Activated T-cell treated with anti-CD3 and anti-CD28 coated beads, Interleukin-2, amount 50 U/mL, for 4 hours (primary cell): ENCODE results near the gene ARHGAP45. TPM values are rescaled to one million over a fixed set of nuclear protein-coding genes. Genes with fewer than 3 reads are reported as not detected.
"Not testable (repeated sequence)": the region's sequence is repeated elsewhere in the genome, so short reads cannot be mapped to it uniquely, and the experiment has no call there.

Experiments
- ATAC-seq, 2 donors: fragments of 200-7000 bp; cut with Tn5 transposase; one replicate each; pipeline ENCODE4 v1.10.0; 2021
- DNase-seq: peaks from one replicate; pipeline ENCODE4 v3.0.0-alpha.2; 2020
- H3K27me3 Mint-ChIP-seq: one replicate; pipeline ENCODE4 v1.8.0; 2021; ENCODE audit warnings: low read depth, mixed read lengths
- H3K36me3 Mint-ChIP-seq: one replicate; pipeline ENCODE4 v1.8.0; 2022; ENCODE audit warnings: mixed read lengths; ENCODE audit not compliant: insufficient read depth
- H3K4me1 Mint-ChIP-seq: one replicate; pipeline ENCODE4 v1.8.0; 2021; ENCODE audit warnings: low read depth, mixed read lengths
- H3K4me3 Mint-ChIP-seq: one replicate; pipeline ENCODE4 v1.8.0; 2021; ENCODE audit warnings: mild to moderate bottlenecking, moderate library complexity, mixed read lengths
- H3K9me3 Mint-ChIP-seq: one replicate; pipeline ENCODE4 v1.8.0; 2021; ENCODE audit warnings: mixed read lengths
- total RNA-seq, 3 donors: library from RNA; stranded (reverse); gene quantifications; one replicate each; pipeline ENCODE4 v1.2.1, GENCODE V29; 2021

The ARHGAP45 gene
- total RNA-seq, 3 donors from 2014 or later = 128 to 133 (median 133) TPM

- Mint-ChIP-seq H3K27me3 (no peaks in the 10 kb centered on the region), H3K4me1 (peaks cover 1% of the 10 kb centered on the region)
- ATAC-seq = no peak
Observed at GRCh38 chr19:1111641-1112267, 44.8 kb downstream of the ARHGAP45 start.

GRCh38 chr19:1112268-1113029 lies 45.5 kb downstream of the ARHGAP45 start:
- peaks cover 2% of the 10 kb centered on the region for H3K36me3 Mint-ChIP-seq
- no peak for DNase-seq
- no peaks in the 10 kb centered on the region for H3K4me1 Mint-ChIP-seq

More at GRCh38 chr19:1111641-1112267, 44.8 kb downstream of the ARHGAP45 start:
- H3K4me3 Mint-ChIP-seq = no peak overlapping the region
- DNase-seq = no peak
- H3K9me3 Mint-ChIP-seq = no peaks in the 10 kb centered on the region
- H3K36me3 Mint-ChIP-seq = peaks cover 2% of the 10 kb centered on the region

DNA sequence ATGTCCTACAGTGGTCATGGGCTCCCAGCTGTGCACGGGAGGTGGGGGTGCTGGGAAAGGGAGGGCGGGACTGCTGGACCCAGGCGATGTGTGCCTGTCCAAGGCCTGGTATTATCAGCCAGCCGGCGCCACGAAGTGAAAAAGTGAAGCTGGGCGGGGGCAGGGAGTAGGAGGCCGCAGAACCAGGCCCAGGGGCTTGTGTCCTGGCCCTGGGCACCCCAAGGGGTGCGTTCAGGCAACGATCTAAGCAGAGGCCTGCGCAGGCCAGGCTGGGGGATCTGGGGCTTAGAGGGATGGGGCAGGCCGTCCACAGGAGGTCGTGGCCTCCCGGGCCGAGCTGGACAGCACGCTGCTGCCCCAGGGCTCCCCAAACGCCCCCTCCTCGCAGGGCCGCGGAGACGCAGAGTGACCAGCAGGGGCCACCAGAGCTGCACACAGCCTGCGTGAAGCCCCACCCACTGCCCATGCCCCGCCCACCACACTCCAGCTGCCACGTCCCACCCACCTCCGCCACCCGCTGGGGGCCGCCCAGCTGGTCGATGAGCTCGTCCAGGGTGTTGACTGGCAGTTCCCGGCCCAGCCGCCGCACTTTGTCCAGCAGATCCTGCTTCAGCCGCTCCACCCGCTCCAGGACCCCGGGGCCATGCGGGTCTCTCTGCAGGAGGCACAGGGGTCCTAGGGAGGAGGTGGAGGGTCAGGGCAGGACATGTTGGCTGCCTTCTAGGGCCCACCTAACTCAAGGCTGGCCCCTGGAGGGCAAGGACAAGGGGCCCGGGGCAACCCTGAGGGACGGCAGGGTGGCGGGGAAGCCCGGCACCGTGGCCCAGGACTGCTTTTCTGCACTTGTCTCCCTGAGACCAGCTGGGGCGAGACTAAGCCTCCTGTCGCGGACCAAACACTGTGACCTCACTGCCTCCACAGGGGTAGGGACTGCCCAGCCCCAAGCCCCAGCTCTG lies 46.3 kb downstream of the ARHGAP45 start:
- peak; percentile 74 to 80 for ATAC-seq
- H3K4me3 Mint-ChIP-seq = no peak overlapping the region
- H3K9me3 Mint-ChIP-seq = no peaks in the 10 kb centered on the region
- H3K4me1 Mint-ChIP-seq = no peaks in the 10 kb centered on the region
- peak; percentile 84 for DNase-seq
- peaks cover 7% of the 10 kb centered on the region for H3K36me3 Mint-ChIP-seq
- no peaks in the 10 kb centered on the region for H3K27me3 Mint-ChIP-seq

More at GRCh38 chr19:1112268-1113029, 45.5 kb downstream of the ARHGAP45 start:
- H3K4me3 Mint-ChIP-seq = no peak overlapping the region
- no peaks in the 10 kb centered on the region for H3K27me3 Mint-ChIP-seq
- no peak for ATAC-seq
- no peaks in the 10 kb centered on the region for H3K9me3 Mint-ChIP-seq

- Mint-ChIP-seq H3K4me3 (no peak overlapping the region), H3K9me3 (no peaks in the 10 kb centered on the region), H3K36me3 (peaks cover 8% of the 10 kb centered on the region), H3K27me3 (no peaks in the 10 kb centered on the region), H3K4me1 (no peaks in the 10 kb centered on the region)
- DNase-seq (no peak), ATAC-seq (no peak)
Observed at GRCh38 chr19:1113986-1114483, 47.1 kb downstream of the ARHGAP45 start.

GRCh38 chr19:1114728-1115127 lies 47.8 kb downstream of the ARHGAP45 start:
- H3K36me3 Mint-ChIP-seq, H3K4me3 Mint-ChIP-seq, H3K4me1 Mint-ChIP-seq, ATAC-seq, H3K9me3 Mint-ChIP-seq, DNase-seq, H3K27me3 Mint-ChIP-seq: not testable (repeated sequence)

- Mint-ChIP-seq H3K27me3 (no peaks in the 10 kb centered on the region), H3K36me3 (peaks cover 7% of the 10 kb centered on the region), H3K4me3 (no peak overlapping the region), H3K4me1 (no peaks in the 10 kb centered on the region), H3K9me3 (no peaks in the 10 kb centered on the region)
- ATAC-seq (no peak), DNase-seq (no peak)
Observed at GRCh38 chr19:1115646-1116420, 48.9 kb downstream of the ARHGAP45 start.

GRCh38 chr19:1116726-1117581 lies 50.0 kb downstream of the ARHGAP45 start:
- Mint-ChIP-seq H3K4me3 (no peak overlapping the region), H3K9me3 (no peaks in the 10 kb centered on the region), H3K27me3 (no peaks in the 10 kb centered on the region), H3K36me3 (peaks cover 12% of the 10 kb centered on the region), H3K4me1 (no peaks in the 10 kb centered on the region)
- ATAC-seq (no peak), DNase-seq (no peak)

GRCh38 chr19:1117654-1118053 lies 50.7 kb downstream of the ARHGAP45 start:
- Mint-ChIP-seq H3K36me3 (peaks cover 12% of the 10 kb centered on the region), H3K27me3 (no peaks in the 10 kb centered on the region), H3K4me1 (no peaks in the 10 kb centered on the region), H3K4me3 (no peak overlapping the region), H3K9me3 (no peaks in the 10 kb centered on the region)
- ATAC-seq = no peak
- no peak for DNase-seq

GRCh38 chr19:1118999-1119398 lies 52.0 kb downstream of the ARHGAP45 start:
- H3K4me3 Mint-ChIP-seq = no peak overlapping the region
- H3K27me3 Mint-ChIP-seq = no peaks in the 10 kb centered on the region
- DNase-seq (no peak), ATAC-seq (no peak)
- no peaks in the 10 kb centered on the region for H3K9me3 Mint-ChIP-seq
- H3K4me1 Mint-ChIP-seq = peaks cover 2% of the 10 kb centered on the region
- H3K36me3 Mint-ChIP-seq = peaks cover 15% of the 10 kb centered on the region

DNA sequence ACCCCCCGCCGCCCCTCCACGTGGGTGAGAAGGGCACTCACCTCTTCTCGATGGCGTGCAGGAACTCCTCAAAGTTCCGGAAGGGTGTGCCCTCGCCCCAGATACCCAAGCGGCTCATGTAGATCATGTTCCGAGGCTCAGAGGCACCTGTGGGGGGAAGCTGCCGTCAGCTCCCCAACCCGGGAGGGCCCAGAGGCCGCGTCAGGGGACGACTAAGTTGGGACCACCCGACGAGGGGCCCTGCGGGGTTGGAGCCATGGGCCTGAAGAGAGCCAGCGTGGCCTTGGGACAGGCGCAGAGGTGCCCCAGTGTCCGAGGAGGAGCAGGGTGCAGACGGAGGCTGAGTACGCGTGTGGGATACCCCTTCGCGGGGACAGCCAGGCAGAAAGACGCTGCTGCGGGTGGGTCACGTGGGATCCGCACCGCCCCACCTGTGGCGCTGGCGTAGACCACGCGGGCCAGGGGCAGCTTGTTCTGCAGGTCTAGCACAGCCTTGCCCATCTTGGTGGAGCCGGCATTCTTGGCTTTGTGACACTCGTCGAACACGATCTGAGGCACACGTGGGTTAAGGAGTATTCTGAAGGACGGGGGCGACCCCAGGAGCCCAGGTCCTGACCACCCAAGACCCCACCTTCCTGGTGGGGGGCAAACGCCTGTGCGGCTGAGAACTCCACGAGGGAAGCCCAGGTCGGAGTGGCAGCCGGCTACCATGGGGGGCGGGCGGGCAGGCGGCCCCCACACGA lies 52.7 kb downstream of the ARHGAP45 start:
- Mint-ChIP-seq H3K27me3 (no peaks in the 10 kb centered on the region), H3K4me1 (peaks cover 2% of the 10 kb centered on the region), H3K9me3 (no peaks in the 10 kb centered on the region), H3K4me3 (no peak overlapping the region), H3K36me3 (peaks cover 15% of the 10 kb centered on the region)
- DNase-seq (no peak), ATAC-seq (no peak)

DNA sequence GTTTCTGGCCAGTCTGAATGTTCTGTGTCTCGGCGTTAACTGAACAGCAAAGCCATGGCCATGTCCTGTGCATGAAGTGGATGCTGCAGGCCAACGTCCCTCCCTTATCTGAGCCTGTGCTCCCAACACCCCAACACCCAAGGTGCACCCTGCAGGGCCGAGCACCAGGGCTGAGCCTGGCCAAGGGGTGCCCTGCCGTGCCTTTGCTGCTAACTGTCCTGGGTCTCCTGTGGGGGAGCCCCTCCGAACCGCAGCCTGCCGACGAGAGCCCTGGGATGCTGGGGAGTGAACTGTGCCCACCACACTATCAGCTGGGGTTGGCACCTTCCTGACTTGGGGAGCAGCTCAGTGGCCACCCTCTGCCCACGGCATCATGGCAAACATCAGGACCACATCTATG lies 54.4 kb downstream of the ARHGAP45 start:
- Mint-ChIP-seq H3K4me3 (no peak overlapping the region), H3K27me3 (no peaks in the 10 kb centered on the region), H3K36me3 (peaks cover 15% of the 10 kb centered on the region), H3K9me3 (no peaks in the 10 kb centered on the region), H3K4me1 (peaks cover 3% of the 10 kb centered on the region)
- DNase-seq = no peak
- no peak for ATAC-seq
